Activated gamma-delta T cell (primary cell): Measurements from ENCODE around the gene LMLN.
A peak's percentile ranks its signal among the peaks of the same experiment; 100 is the strongest.
"Not testable (repeated sequence)": the region's sequence is repeated elsewhere in the genome, so short reads cannot be mapped to it uniquely, and the experiment has no call there.

ENCODE experiments used
- DNase-seq: peaks from one replicate; lab custom pipeline; 2025; lab: John Stamatoyannopoulos, UW
- total RNA-seq, 2 donors: gene quantifications; one replicate each; lab custom pipeline; 2026; lab: John Stamatoyannopoulos, UW

The LMLN gene
- 5.1 to 7.4 reads per million in 2 donors for total RNA-seq

- DNase-seq, result peak; percentile 91
Measured at GRCh38 chr3:197959891-197960693, at the start of gene LMLN. Gene LMLN, plus strand, starts transcription at chr3:197960217. Its CDS starts 29 bp downstream, at chr3:197960246.

- no peak for DNase-seq
Measured at GRCh38 chr3:197912741-197913476, 47.1 kb upstream of the LMLN start.

- DNase-seq, result no peak
Measured at GRCh38 chr3:197913641-197914380, 46.2 kb upstream of the LMLN start.

- DNase-seq, result not testable (repeated sequence)
Measured at GRCh38 chr3:197921429-197922275, 38.4 kb upstream of the LMLN start.

GRCh38 chr3:197926418-197926817, 33.6 kb upstream of the LMLN start:
- no peak for DNase-seq

GRCh38 chr3:197927578-197927977, 32.4 kb upstream of the LMLN start:
- DNase-seq, result not testable (repeated sequence)

GRCh38 chr3:197936819-197937384, 23.1 kb upstream of the LMLN start:
- DNase-seq, result no peak

GRCh38 chr3:197940745-197941384, 19.2 kb upstream of the LMLN start:
- no peak for DNase-seq

GRCh38 chr3:197942956-197943556, 17.0 kb upstream of the LMLN start:
- no peak for DNase-seq

GRCh38 chr3:197949191-197949777, 10.7 kb upstream of the LMLN start:
- no peak for DNase-seq

- DNase-seq, result peak; percentile 43
Measured at GRCh38 chr3:197949778-197950676, 10.0 kb upstream of the LMLN start, which contains the start of gene RPL35A. Gene RPL35A, plus strand, starts transcription at chr3:197950190. Its CDS starts 778 bp downstream, at chr3:197950968.

GRCh38 chr3:197950677-197951061, 9.3 kb upstream of the LMLN start:
- DNase-seq, result no peak

- DNase-seq, result no peak
Measured at GRCh38 chr3:197951392-197951990, 8.5 kb upstream of the LMLN start.

- DNase-seq, result no peak
Measured at GRCh38 chr3:197952440-197952839, 7.6 kb upstream of the LMLN start.

GRCh38 chr3:197953325-197953724, 6.7 kb upstream of the LMLN start:
- no peak for DNase-seq

- no peak for DNase-seq
Measured at GRCh38 chr3:197953881-197954280, 6.1 kb upstream of the LMLN start.

- no peak for DNase-seq
Measured at GRCh38 chr3:197955892-197956477, 4.0 kb upstream of the LMLN start.

GRCh38 chr3:197956626-197956988, 3.4 kb upstream of the LMLN start:
- DNase-seq, result no peak
